Progenitor cell of endocrine pancreas (in vitro differentiated cells): ENCODE data around the gene TLK1. TPM values are rescaled to one million over a fixed set of nuclear protein-coding genes. Genes with fewer than 3 reads are reported as not detected.

Experiments used
- DNase-seq: peaks from one replicate; pipeline ENCODE4 v3.0.0; 2021; ENCODE audit warnings: low spot score; ENCODE audit not compliant: unreplicated experiment
- H3K27ac Mint-ChIP-seq: 2 replicates; pipeline ENCODE4 v1.8.0; 2021; ENCODE audit warnings: mild to moderate bottlenecking, moderate library complexity, mixed read lengths
- H3K27me3 Mint-ChIP-seq: 2 replicates; pipeline ENCODE4 v1.8.0; 2021; ENCODE audit warnings: mixed read lengths
- H3K36me3 Mint-ChIP-seq: 2 replicates; pipeline ENCODE4 v1.8.0; 2022; ENCODE audit warnings: mixed read lengths; ENCODE audit not compliant: insufficient read depth
- H3K4me1 Mint-ChIP-seq: 2 replicates; pipeline ENCODE4 v1.8.0; 2021; ENCODE audit warnings: low read depth, mixed read lengths
- H3K4me3 Mint-ChIP-seq: 2 replicates; pipeline ENCODE4 v1.8.0; 2021; ENCODE audit warnings: low read depth, mild to moderate bottlenecking, moderate library complexity, mixed read lengths
- H3K9me3 Mint-ChIP-seq: 2 replicates; pipeline ENCODE4 v1.8.0; 2021; ENCODE audit warnings: low read depth, mixed read lengths
- total RNA-seq: library from RNA; stranded (reverse); gene quantifications from 2 replicates; pipeline ENCODE4 v1.2.1, GENCODE V29; 2021
- TF ChIP-seq, protein P1 (sequence below): fragments of 200-600 bp; sonication (generic); IDR thresholded peaks from one replicate; pipeline ENCODE4 v1.5.0; 2021; ENCODE audit warnings: antibody characterized with exemption, mild to moderate bottlenecking; ENCODE audit not compliant: unreplicated experiment

TLK1 gene
- total RNA-seq, 1 donor from 2014 or later: 75.2 TPM

DNA sequence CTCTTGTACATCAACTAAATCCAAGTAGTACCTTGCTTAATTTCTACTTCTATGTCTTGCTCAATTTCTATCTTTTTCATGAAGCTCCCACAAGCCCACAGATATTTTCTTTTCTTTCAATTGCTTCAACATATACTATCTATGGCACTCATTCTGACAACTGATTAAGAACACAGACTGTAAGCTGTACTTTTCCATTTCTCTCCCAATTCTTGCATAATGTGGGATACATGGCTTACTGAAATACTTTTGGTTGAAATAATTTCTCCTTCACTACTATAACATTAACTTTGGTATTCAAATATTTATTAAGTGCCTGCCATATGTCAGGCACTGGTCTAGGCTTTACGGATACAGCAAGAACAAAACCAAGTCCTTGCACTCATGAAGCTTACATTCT lies 146.8 kb downstream of the TLK1 start:
- Mint-ChIP-seq H3K27me3 (no peaks in the 10 kb centered on the region), H3K9me3 (peaks cover 4% of the 10 kb centered on the region), H3K36me3 (peaks cover 21% of the 10 kb centered on the region), H3K4me3 (no peak overlapping the region), H3K4me1 (peaks cover 4% of the 10 kb centered on the region), H3K27ac (no peak overlapping the region)
- DNase-seq: no peak
- TF ChIP-seq, protein P1, sequence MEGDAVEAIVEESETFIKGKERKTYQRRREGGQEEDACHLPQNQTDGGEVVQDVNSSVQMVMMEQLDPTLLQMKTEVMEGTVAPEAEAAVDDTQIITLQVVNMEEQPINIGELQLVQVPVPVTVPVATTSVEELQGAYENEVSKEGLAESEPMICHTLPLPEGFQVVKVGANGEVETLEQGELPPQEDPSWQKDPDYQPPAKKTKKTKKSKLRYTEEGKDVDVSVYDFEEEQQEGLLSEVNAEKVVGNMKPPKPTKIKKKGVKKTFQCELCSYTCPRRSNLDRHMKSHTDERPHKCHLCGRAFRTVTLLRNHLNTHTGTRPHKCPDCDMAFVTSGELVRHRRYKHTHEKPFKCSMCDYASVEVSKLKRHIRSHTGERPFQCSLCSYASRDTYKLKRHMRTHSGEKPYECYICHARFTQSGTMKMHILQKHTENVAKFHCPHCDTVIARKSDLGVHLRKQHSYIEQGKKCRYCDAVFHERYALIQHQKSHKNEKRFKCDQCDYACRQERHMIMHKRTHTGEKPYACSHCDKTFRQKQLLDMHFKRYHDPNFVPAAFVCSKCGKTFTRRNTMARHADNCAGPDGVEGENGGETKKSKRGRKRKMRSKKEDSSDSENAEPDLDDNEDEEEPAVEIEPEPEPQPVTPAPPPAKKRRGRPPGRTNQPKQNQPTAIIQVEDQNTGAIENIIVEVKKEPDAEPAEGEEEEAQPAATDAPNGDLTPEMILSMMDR: no peak

DNA sequence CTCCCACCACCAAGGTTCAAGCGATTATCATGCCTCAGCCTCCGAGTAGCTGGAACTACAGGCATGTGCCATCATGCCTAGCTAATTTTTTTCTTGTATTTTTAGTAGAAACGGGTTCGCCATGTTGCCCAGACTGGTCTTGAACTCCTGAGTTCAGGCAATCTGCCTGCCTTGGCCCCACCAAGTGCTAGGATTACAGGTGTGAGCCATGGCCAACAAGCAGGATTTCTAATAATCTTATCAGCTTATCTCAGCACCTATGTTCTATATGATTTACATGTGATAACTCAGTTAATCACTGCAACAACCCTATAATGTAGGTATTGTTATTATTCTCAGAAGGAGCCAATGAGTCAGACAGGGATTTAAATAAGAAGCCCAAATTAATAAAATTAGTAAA lies 151.3 kb downstream of the TLK1 start:
- H3K36me3 Mint-ChIP-seq: peaks cover 29% of the 10 kb centered on the region
- no peak overlapping the region for H3K4me3 Mint-ChIP-seq
- no peak for DNase-seq
- TF ChIP-seq, protein P1: no peak
- H3K27me3 Mint-ChIP-seq: no peaks in the 10 kb centered on the region
- H3K27ac Mint-ChIP-seq: no peak overlapping the region
- H3K9me3 Mint-ChIP-seq: peaks cover 4% of the 10 kb centered on the region
- peaks cover 2% of the 10 kb centered on the region for H3K4me1 Mint-ChIP-seq

DNA sequence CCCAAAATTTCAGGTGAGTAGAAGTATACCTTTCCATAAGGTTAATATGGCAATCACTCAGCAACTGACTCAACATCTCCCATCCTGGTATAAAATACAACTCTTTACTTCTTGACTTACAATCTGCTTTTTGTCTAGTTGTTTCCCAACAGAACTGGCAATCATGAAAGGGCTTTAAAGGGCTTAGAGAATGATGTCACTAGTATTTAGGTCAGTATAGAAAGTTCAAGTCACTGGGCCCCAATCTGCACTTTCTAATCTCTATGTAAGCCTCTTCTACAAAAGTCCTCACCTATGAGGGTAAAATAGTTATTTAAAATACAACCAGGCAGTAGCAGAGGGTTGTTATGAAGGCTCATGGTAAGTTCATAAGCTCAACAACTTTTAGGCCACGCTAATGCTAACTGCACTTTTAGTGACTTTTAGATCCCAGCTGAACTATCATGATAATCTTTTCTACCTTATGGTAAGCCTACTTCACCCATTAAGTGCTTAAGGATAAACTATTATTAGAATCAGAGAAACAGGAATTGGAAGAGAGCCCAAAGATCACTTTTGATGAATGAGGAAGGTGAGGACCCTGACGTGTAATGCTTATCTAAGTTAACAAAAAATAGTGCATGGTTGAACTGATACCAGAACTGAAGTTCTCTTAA lies 152.0 kb downstream of the TLK1 start:
- H3K9me3 Mint-ChIP-seq: peaks cover 4% of the 10 kb centered on the region
- no peak for DNase-seq
- H3K4me1 Mint-ChIP-seq: peaks cover 2% of the 10 kb centered on the region
- H3K27ac Mint-ChIP-seq: no peak overlapping the region
- H3K4me3 Mint-ChIP-seq: no peak overlapping the region
- H3K27me3 Mint-ChIP-seq: no peaks in the 10 kb centered on the region
- TF ChIP-seq, protein P1: no peak
- peaks cover 32% of the 10 kb centered on the region for H3K36me3 Mint-ChIP-seq

- Mint-ChIP-seq H3K27me3 (no peaks in the 10 kb centered on the region), H3K4me3 (no peak overlapping the region), H3K9me3 (no peaks in the 10 kb centered on the region), H3K4me1 (no peaks in the 10 kb centered on the region), H3K36me3 (peaks cover 35% of the 10 kb centered on the region), H3K27ac (no peak overlapping the region)
- TF ChIP-seq, protein P1: no peak
- no peak for DNase-seq
Measured at GRCh38 chr2:171004833-171005232, 155.9 kb downstream of the TLK1 start.

GRCh38 chr2:171004363-171004762 lies 156.3 kb downstream of the TLK1 start:
- Mint-ChIP-seq H3K4me1 (no peaks in the 10 kb centered on the region), H3K4me3 (no peak overlapping the region), H3K27ac (no peak overlapping the region), H3K9me3 (no peaks in the 10 kb centered on the region), H3K27me3 (no peaks in the 10 kb centered on the region), H3K36me3 (peaks cover 35% of the 10 kb centered on the region)
- no peak for DNase-seq
- TF ChIP-seq, protein P1: no peak
